ENCODE data around the gene GABPB1. TPM values are rescaled to one million over a fixed set of nuclear protein-coding genes. Genes with fewer than 3 reads are reported as not detected.
A peak's percentile ranks its signal among the peaks of the same experiment; 100 is the strongest.

GABPB1 gene
- total and polyA plus RNA-seq, 2 of the 13 experiments (the other 11 are each of a cell fraction or from before 2014, with no cell fraction given) = 17.5 to 39.5 TPM

GRCh38 chr15:50354838-50355618 lies at the start of gene GABPB1 (continued):
- TF ChIP-seq E2F1 (CRISPR knock-in tag; IDR thresholded peaks at IDR 0.05) = peak; percentile 84
- TF ChIP-seq IRX3 (CRISPR knock-in tag; IDR thresholded peaks at IDR 0.05; ENCODE audit: borderline replicate concordance, low read depth) = no peak
- TF ChIP-seq, protein P1, sequence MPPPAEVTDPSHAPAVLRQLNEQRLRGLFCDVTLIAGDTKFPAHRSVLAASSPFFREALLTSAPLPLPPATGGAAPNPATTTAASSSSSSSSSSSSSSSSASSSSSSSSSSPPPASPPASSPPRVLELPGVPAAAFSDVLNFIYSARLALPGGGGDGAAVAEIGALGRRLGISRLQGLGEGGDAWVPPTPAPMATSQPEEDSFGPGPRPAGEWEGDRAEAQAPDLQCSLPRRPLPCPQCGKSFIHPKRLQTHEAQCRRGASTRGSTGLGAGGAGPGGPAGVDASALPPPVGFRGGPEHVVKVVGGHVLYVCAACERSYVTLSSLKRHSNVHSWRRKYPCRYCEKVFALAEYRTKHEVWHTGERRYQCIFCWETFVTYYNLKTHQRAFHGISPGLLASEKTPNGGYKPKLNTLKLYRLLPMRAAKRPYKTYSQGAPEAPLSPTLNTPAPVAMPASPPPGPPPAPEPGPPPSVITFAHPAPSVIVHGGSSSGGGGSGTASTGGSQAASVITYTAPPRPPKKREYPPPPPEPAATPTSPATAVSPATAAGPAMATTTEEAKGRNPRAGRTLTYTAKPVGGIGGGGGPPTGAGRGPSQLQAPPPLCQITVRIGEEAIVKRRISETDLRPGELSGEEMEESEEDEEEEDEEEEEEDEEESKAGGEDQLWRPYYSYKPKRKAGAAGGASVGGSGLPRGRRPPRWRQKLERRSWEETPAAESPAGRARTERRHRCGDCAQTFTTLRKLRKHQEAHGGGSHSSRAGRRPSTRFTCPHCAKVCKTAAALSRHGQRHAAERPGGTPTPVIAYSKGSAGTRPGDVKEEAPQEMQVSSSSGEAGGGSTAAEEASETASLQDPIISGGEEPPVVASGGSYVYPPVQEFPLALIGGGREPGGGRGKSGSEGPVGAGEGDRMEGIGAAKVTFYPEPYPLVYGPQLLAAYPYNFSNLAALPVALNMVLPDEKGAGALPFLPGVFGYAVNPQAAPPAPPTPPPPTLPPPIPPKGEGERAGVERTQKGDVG (CRISPR knock-in tag; IDR thresholded peaks at IDR 0.05; ENCODE audit: borderline replicate concordance) = no peak; the same call in 1 of the 2 replicates
- TF ChIP-seq MLX (CRISPR knock-in tag; IDR thresholded peaks at IDR 0.05) = peak; percentile 36; the same call in 1 of the 2 replicates
- 0 out of 2 replicates have a peak, but pooled peaks have one; percentile 54 for TF ChIP-seq ZNF274 (CRISPR knock-in tag; IDR thresholded peaks at IDR 0.05)
- TF ChIP-seq SNAPC2 (CRISPR knock-in tag; IDR thresholded peaks at IDR 0.05) = peak; percentile 96
- TF ChIP-seq TCF12 (IDR thresholded peaks at IDR 0.05) = no peak
- no peak; the same call in 1 of the 2 replicates for TF ChIP-seq TCF12 (CRISPR knock-in tag; IDR thresholded peaks at IDR 0.05)
- TF ChIP-seq ARID5B (CRISPR knock-in tag; IDR thresholded peaks at IDR 0.05) = peak; percentile 31; the same call in 1 of the 2 replicates
- peak; percentile 87 for TF ChIP-seq TAF1 (CRISPR knock-in tag; IDR thresholded peaks at IDR 0.05)
- TF ChIP-seq HOXA7 (CRISPR knock-in tag; IDR thresholded peaks at IDR 0.05) = no peak
- 0 out of 2 replicates have a peak, but pooled peaks have one; percentile 50 for TF ChIP-seq FIP1L1 (IDR thresholded peaks at IDR 0.05; ENCODE audit: borderline replicate concordance, insufficient read depth, low read depth, low read length)
- TF ChIP-seq ZFX (CRISPR knock-in tag; IDR thresholded peaks at IDR 0.05; ENCODE audit: low read depth) = peak; percentile 91
- 0 out of 2 replicates have a peak, but pooled peaks have one; percentile 62 for TF ChIP-seq ZNF354B (CRISPR knock-in tag; IDR thresholded peaks at IDR 0.05)
- no peak for TF ChIP-seq FOXK2 (IDR thresholded peaks at IDR 0.05)
- TF ChIP-seq, protein P2, sequence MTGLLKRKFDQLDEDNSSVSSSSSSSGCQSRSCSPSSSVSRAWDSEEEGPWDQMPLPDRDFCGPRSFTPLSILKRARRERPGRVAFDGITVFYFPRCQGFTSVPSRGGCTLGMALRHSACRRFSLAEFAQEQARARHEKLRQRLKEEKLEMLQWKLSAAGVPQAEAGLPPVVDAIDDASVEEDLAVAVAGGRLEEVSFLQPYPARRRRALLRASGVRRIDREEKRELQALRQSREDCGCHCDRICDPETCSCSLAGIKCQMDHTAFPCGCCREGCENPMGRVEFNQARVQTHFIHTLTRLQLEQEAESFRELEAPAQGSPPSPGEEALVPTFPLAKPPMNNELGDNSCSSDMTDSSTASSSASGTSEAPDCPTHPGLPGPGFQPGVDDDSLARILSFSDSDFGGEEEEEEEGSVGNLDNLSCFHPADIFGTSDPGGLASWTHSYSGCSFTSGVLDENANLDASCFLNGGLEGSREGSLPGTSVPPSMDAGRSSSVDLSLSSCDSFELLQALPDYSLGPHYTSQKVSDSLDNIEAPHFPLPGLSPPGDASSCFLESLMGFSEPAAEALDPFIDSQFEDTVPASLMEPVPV (CRISPR knock-in tag; IDR thresholded peaks at IDR 0.05) = peak; percentile 92

Measured in HepG2 (cell line).